ENCODE measurements around the gene HDAC7. TPM values are rescaled to one million over a fixed set of nuclear protein-coding genes. Genes with fewer than 3 reads are reported as not detected.

HDAC7 gene
- total RNA-seq, 4 donors from 2014 or later, result 58.3 to 105 (median 82.5) TPM

DNA sequence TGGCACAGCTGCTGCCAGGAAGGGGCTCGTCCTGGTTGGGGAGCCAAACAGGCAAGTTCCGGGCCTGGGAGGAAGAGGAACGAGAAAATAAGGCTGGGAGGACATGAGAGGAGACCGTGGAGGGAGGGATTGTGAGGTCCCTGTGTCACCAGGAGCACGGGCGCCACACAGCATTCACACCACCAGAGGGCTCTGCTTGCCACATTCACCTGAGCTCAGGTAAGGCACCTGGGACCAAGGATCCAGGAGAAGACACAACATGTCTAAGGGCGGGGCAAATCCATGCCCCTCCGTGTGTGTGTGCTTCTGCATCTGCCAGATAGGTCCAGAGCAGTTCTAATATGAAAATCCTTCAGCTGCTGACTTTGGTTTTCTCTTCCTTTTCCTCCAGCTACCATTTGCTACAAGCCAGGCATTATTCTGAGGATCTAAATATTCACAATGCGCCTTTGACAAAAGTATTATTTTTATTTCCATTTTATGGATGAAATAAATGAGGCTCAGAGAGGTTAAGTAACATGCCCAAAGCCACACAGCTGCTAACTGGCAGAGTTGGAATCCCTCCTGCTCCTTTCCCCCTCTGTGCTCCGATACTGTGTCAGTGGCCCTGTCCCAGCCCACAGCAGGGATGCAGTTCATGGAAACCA is 75.6 kb downstream of the HDAC7 start:
- no peak overlapping the region for H3K27ac ChIP-seq (replicated peaks in 1 of 4)
- WGBS, result 78% methylated on average over 9 of the region's 10 CpGs
- TF ChIP-seq, protein P1, sequence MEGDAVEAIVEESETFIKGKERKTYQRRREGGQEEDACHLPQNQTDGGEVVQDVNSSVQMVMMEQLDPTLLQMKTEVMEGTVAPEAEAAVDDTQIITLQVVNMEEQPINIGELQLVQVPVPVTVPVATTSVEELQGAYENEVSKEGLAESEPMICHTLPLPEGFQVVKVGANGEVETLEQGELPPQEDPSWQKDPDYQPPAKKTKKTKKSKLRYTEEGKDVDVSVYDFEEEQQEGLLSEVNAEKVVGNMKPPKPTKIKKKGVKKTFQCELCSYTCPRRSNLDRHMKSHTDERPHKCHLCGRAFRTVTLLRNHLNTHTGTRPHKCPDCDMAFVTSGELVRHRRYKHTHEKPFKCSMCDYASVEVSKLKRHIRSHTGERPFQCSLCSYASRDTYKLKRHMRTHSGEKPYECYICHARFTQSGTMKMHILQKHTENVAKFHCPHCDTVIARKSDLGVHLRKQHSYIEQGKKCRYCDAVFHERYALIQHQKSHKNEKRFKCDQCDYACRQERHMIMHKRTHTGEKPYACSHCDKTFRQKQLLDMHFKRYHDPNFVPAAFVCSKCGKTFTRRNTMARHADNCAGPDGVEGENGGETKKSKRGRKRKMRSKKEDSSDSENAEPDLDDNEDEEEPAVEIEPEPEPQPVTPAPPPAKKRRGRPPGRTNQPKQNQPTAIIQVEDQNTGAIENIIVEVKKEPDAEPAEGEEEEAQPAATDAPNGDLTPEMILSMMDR (IDR thresholded peaks at IDR 0.05), result peak in 2 of 3 experiments; percentile 18 to 37
- TF ChIP-seq POLR2A (IDR thresholded peaks at IDR 0.05; ENCODE audit: low read depth), result no peak
- no peak for DNase-seq (ENCODE audit: extremely low spot score)
- H3K36me3 ChIP-seq, result peaks cover 0 to 39% (median 15%) of the 10 kb centered on the region in 4 donors
- peaks cover 25 to 30% (median 29%) of the 10 kb centered on the region in 4 donors for H3K4me1 ChIP-seq
- no peak overlapping the region for H3K4me3 ChIP-seq
- no peaks in the 10 kb centered on the region for H3K27me3 ChIP-seq
- intact Hi-C loops (cut with DNase I), result loop anchor here (5.0 kb wide), 1 partner anchor 33 kb away; no protein-coding TSS in a partner anchor
- no peaks in the 10 kb centered on the region for H3K9me3 ChIP-seq

DNA sequence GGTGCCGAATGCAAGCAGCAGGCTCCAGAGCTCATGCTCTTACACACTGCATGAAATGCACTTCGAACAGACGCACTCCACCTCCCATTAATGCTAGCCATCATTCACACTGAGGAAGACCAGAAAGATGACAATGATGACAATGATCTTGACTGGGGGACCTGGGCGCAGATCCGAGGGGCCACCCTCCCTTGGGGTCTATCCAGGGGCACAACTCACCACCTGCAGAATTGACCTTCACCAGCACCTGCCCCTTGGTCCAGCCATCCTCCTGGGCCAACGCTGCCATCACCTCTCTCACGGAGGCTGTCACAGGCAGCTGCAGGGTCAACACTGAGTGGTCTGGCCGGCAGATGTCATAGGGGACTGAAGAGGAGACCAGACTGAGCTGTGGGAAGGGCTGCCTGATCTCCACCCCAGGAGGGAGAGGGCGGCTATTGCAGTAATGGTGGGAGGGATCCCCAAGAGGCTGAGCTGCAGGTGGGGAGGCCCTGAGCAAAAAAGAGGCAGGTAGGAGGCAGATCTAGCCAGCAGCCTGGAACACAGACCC is 76.3 kb downstream of the HDAC7 start:
- Histone ChIP-seq H3K36me3 (peaks cover 0 to 37% (median 11%) of the 10 kb centered on the region in 4 donors), H3K27me3 (no peaks in the 10 kb centered on the region), H3K4me3 (no peak overlapping the region), H3K4me1 (peaks cover 29 to 37% (median 35%) of the 10 kb centered on the region in 4 donors), H3K27ac (replicated peaks in 1 of 4) (no peak overlapping the region), H3K9me3 (no peaks in the 10 kb centered on the region)
- 79% methylated on average over 8 of the region's 9 CpGs for WGBS
- intact Hi-C loops (cut with DNase I), result loop anchor here (5.0 kb wide), 1 partner anchor 34 kb away; no protein-coding TSS in a partner anchor
- DNase-seq (ENCODE audit: extremely low spot score), result no peak
- no peak for TF ChIP-seq POLR2AphosphoS5 (IDR thresholded peaks at IDR 0.05)
- no peak for TF ChIP-seq EP300 (IDR thresholded peaks at IDR 0.05)
- no peak for TF ChIP-seq POLR2A (IDR thresholded peaks at IDR 0.05; ENCODE audit: low read depth)
- TF ChIP-seq, protein P1 (IDR thresholded peaks at IDR 0.05), result no peak

DNA sequence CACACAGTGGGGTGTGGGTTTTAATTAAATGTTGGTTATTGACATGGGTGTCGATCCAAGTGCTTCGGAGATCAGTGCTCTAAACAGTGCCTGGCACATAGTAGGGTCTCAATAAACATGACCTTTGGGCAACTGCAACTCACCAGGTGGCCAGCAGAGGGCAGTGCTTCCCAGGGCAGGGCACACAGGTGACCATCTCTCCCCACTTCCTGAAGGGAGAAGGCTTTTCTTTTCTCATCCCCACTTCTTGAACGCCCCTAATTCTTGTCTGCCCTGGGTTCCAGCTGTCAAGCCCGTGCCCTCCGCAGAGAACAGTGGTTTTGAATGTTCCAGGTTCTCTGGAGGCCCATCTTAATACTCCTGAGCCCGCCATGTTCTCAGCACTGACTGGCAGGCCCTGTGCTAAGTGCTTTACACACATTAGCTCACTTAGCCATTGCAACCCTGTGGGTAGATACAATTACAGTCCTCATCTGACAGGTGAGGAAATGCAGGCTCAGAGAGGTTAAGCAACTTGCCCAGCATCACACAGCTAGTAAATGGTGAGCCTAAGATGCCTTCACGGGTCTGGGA is 77.4 kb downstream of the HDAC7 start:
- H3K27ac ChIP-seq (replicated peaks in 1 of 4), result no peak overlapping the region
- H3K4me1 ChIP-seq, result peaks cover 39 to 48% (median 46%) of the 10 kb centered on the region in 4 donors
- H3K9me3 ChIP-seq, result no peaks in the 10 kb centered on the region
- no peak overlapping the region for H3K4me3 ChIP-seq
- H3K36me3 ChIP-seq, result peaks cover 0 to 34% (median 5%) of the 10 kb centered on the region in 4 donors
- TF ChIP-seq, protein P1 (IDR thresholded peaks at IDR 0.05), result peak; percentile 94 to 100 (median 98)
- TF ChIP-seq POLR2AphosphoS5 (IDR thresholded peaks at IDR 0.05) (no peak), EP300 (IDR thresholded peaks at IDR 0.05) (no peak)
- DNase-seq (ENCODE audit: extremely low spot score), result no peak
- intact Hi-C loops (cut with DNase I), result loop anchor here (5.0 kb wide), 1 partner anchor 35 kb away; no protein-coding TSS in a partner anchor
- WGBS, result 82% methylated on average over 6 of the region's 7 CpGs
- no peaks in the 10 kb centered on the region for H3K27me3 ChIP-seq

DNA sequence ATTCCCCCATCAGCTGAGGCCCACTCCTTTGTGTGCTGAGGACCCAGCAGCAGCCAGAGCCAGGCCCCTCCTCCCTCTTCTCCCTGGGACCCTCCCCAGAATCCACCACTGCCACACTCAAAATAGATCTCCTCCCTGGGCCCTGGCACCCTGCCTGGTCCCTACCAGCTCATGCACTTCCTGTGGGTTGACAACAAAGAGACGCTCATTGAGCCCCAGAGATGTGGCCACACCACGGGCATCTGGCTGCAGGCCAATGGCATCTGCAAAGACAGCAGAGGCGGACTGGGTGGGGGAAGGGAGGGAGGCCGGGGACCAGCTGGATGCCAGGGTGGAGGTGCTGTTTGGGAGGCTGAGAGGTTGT is 78.4 kb downstream of the HDAC7 start:
- Histone ChIP-seq H3K27ac (replicated peaks in 1 of 4) (peak overlapping the region in 2 of 4 donors; percentile 28 to 64), H3K4me1 (peaks cover 50 to 58% (median 56%) of the 10 kb centered on the region in 4 donors), H3K4me3 (no peak overlapping the region), H3K9me3 (no peaks in the 10 kb centered on the region), H3K27me3 (no peaks in the 10 kb centered on the region), H3K36me3 (peaks cover 0 to 24% (median 0%) of the 10 kb centered on the region in 4 donors)
- intact Hi-C loops (cut with DNase I), result loop anchor here (5.0 kb wide), 1 partner anchor 36 kb away; no protein-coding TSS in a partner anchor
- WGBS, result 35% methylated on average over 4 of the region's 4 CpGs
- no peak for DNase-seq (ENCODE audit: extremely low spot score)
- TF ChIP-seq POLR2AphosphoS5 (IDR thresholded peaks at IDR 0.05) (peak in 1 of 2 donors; percentile 15), POLR2A (IDR thresholded peaks at IDR 0.05; ENCODE audit: low read depth) (no peak)

Measured in esophagus muscularis mucosa (tissue), 4 donors.